HG03025 (cell line): ENCODE measurements around the gene FAAP100.

Source experiments
- ATAC-seq: cut with Tn5 transposase; IDR thresholded peaks from one replicate; pipeline ENCODE4 v1.9.1; 2021; ENCODE audit warnings: mild to moderate bottlenecking, moderate library complexity; ENCODE audit not compliant: unreplicated experiment, low FRiP score

Gene FAAP100

DNA sequence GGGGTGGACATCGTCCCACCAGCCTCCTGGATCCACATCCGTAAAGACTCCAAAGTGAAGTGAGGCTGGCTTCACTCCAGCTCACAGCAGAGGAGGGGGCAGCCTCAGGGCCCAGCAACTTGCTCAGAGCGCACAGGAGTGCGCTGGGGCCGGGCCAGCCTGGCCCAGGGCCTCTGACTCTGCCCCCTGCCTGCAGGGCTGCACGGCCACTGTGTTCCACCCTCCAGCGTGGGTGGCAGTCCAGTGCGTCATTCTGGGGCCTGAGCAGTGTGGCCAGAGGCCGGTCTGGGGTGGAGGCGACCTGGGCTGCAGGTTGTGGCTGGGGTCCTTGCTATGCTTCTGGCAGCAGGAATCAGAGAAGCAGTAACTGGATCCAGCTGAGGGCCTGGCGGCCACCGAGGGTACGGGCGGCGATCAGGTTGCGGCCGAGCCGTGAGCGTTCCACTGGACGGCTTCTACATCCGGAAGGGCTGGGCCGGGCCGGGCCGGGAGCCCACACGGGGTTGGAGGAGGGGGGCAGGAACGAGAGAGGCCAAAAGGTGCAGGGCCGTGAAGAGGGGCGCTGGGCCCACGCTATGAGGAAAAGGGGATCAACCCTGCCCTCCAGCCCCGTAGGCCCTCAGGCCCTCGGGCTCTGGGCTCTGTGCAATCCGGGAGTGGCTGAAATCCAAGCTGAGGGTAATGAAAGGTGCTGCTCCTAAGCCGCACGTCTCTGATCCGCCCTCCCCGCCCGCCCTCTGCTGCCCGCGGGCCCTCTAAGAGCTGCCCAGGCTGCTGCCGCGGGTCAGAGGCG is 24.4 kb downstream of the FAAP100 start, which contains the start of gene FSCN2:
TSS of gene FSCN2 (plus strand) at position 787 of the 793 bp plus-strand sequence. CDS start 155 bp downstream, outside the sequence.
- ATAC-seq, result no peak

DNA sequence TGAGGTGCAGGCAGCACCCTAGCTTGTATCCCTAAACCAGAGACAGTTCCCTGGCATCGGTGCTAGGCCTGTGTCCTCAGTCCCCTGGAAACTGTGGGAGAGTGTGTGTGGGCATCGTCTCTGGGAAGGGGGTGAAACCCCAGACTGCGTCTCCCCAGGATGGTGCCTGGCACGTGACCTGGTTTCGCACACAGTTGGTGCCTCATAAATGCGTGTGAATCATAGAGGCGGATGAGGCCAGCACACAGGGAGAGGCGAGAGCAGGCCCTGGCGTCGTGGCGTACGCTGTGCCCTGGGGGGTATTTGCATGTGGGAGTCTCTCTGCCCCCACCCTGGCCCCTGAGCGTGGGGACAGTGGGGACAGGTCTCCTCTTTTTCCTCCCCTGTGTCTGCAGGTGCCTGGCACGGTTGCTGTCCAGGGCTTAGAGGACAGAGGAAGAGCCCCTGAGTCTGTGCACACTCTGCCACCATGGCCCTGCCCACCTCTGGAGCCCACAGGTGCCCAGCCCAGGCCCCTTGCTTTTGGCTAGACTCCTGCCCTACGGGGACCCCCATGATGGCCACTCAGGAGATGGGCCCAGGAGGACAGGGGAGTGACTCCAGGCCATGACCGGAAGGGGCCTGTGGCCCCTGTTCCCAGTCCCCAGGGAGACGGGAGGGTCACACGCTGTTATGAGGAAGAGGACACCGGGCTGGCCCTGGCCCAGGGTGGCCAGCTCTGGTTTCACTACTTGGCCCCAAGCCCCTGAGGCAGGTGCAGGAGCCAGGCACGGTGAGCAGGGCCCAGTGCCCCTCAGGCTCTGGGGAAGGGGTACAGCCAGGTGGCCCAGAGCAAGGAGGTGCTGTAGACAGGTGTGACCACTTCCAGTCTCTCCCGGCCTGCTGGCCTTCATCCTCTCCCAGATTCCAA is 25.2 kb downstream of the FAAP100 start:
- ATAC-seq, result no peak

DNA sequence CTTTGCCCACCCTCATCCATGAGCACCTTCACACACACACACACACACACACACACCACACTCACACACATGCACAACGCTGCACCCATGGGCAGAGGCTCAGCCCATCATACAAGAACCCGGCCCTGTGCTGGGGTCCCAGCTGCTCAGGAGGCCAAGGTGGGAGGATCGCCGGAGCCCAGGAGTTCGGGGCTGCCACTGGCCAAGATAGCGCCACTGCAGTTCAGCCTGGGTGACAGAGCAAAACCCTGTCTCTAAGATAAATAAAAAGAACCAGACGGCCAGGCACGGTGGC is 27.3 kb downstream of the FAAP100 start:
- no peak for ATAC-seq

DNA sequence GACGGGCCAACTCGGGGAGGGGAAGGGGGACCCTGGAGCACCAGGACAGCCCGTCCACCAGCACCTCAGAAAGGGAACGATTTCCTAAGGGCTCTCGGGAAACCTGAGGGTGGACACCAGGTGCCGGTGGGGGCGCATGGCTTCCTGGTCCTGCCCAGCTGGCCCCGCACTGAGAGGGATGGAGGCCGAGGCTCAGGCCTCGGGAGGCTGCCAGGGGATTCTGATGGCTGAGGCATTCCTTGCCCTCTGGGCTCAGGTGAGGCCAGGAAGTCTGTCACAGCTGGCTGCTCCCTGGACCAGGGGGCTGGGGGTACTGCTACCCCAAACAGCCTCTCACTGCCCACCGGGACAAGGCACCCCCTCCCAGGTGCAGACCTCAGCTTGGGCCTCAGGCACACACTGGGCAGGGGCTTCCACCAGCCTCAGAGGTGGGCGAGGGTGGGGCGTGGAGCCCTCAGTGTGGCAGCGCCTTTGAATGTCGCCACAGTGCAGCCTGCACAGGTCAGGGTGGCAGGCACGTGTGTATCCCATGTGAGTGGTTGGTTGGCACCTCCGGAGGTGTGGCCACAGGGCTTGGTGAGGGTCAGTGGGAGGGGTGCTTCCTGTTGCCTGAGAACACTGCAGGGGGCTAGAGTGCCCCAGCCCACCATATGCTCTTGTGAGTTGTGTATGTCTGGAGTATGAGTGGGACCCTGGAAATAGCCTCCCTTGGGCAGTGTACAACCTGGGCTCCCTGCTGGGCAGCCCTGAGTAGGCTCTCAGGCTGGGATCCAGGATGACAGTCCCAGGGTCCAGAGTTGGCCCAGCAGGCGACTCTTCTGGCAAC is 27.9 kb downstream of the FAAP100 start:
- no peak for ATAC-seq

DNA sequence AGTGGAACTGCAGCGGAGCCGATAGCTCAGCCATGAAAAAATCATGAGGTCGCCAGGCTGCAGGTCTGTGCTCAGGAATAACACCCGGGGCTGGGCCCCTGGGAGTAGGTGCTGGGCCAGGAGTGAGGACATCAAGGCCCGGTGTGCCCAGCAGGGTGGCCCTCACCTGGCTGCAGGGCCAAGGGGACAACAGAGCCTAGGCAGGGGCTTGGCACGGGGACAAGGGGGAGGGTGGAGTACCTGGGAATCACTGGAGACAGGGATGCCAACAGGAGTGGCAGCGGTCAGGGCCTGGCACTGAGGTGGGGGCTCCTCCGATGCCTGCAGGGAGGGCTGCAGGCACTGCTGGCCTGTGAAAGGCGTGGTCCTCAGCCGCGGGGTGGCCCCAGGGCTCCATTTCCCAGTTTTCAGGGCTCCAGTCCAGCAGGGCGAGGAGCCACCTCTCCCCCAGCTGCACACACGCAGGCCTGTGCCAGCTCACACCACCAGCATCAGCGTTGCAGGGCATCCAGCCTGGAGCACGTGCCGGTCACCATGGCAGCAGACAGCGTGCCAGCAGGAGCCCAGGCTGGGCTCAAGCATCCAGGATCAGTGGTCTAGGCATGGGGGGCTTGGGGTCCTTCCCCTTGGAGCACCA is 28.6 kb downstream of the FAAP100 start:
- no peak for ATAC-seq

DNA sequence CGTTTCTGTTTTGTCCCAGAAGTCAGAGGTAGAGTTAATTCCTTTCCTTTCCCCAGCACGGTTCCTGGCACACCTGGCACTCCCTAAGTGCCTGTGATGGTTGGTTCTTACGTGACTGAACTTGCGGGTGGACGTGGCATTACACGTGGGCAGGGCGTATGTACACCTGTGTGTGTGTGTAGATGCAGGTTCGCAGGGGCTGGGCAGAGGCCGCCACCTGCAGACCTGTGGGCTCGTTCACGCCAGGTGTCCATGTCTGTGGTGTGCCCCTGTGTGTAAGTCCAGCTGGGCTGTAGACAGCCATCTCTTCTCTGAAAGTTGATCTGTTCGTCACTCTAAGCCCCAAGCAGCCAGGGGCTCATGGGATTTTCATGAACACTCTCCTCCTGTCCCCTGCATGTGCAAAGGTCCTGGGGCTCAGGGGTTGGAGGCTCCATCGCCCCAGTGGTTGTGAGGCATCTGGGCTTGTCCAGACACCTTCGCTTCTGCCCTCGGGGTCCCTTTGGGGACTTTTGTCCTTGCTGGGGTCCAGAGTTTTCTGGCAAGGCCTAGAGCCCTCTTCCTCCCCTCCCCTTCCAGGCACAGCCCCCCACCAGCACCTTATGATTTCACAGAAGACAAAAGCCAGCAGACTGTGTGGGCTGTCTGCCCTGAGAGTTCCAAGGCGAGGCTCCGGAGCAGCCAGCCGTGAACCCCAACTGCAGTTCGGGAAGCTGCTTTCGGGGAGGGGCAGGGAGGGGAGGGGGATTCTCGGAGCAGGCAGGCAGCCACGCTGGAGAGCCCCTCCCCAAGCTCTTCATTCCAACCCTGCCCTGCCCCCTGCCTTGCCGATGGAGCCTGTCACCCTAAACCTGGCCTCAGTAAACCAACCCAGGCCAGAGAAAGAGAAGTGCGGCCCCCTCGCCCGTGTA is 29.4 kb downstream of the FAAP100 start:
- ATAC-seq, result no peak

DNA sequence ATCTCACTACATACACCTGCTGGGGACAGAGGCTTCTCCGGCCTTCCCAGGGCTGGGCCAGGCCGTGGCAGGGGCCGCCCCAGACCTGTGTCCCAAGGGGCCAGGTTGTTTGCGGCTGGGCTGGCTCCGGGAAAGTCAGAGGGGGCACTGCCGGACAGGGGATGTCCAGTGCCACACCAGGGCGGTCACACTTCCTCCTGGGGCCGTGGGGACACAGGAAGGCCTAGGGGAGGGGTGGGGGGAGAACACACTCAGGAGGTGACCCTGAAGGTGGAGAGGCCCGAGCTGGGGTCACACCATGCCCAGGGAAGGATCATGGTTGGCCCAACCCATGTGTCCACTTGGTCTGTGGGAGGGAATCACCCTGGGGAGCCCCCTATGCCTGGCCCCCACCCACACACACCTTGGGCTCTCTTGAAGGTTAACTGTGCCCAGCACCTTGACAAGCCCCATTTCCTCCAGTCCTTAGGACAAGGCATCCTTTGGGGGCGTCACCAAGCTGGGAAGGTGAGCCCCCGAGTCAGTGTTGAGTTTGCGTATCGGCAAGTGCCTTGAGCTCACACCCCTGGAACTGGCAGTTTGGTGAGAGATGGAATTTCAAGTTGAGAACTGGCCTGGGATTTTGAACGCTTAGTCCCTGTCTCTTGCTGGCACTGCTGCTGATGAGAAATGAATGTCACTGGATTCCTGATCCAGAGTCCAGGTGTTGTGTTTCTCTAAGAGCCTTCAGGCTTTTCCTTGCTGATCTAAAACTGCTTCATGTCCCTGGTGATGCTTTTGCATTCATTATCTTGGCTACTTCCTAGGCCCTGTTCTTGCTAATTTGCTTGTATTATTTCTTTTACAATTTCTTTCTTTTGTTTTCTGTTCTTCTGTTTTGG is 31.9 kb downstream of the FAAP100 start:
- no peak for ATAC-seq

DNA sequence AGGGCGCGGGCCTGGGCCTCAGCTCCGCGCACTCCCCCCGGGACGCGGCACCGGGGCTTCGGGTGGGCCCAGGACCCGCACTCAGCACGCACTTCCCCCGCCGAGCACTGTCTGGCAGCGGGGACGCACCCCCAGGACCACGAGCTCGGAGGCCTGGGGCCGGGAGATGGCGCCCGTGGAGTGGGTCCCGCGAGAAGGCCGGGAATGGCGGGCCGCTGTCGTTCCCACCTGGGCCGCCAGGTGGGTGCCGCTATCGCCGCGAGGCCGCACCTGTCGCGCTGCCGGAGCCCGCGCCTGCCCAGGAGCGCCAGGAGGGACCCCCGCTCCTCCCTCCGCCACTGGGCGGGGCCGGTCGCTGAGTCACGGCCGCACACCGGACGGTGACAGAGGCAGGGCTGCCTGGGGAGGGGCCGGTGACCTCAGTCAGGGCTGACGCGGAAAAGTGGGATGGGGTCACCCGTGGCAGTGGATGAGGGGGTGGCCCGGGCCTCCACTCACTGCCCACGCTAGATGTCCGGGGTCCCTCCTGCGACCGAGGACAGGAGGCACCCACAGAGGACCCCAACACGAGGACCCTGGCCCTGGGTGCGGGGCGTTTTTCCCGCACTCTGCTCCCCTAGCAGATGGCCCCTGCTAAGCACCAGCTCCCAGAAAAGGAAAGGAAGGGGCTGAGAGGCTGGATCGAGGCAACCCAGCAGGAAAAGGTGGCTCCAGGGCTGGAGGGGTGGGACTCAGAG is 32.7 kb downstream of the FAAP100 start:
- no peak for ATAC-seq

DNA sequence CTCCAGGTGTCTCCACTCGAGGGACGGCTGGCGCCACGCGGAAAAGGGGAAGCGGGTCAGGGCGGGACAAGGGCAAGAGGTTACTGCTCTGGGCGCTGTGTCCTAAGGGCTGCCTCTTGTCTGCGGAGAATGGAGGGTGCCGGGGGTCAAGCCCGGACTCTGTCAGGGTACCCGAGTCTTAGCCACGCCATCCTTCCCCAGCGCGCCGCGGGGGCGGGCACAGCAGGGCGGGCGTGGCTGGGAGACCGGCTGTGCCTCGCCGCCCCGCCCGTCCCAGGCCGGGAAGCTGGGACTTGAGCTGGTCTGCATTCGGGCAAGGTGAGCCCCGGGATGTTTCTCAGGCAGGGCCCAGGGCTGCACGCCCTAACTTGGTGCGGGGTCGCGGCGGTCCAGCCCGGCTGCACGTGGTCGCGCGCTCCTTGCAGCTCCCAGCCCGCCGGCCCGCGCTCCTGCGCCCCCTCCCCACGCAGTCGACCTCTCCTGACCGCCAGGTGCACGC is 33.3 kb downstream of the FAAP100 start:
- no peak for ATAC-seq

DNA sequence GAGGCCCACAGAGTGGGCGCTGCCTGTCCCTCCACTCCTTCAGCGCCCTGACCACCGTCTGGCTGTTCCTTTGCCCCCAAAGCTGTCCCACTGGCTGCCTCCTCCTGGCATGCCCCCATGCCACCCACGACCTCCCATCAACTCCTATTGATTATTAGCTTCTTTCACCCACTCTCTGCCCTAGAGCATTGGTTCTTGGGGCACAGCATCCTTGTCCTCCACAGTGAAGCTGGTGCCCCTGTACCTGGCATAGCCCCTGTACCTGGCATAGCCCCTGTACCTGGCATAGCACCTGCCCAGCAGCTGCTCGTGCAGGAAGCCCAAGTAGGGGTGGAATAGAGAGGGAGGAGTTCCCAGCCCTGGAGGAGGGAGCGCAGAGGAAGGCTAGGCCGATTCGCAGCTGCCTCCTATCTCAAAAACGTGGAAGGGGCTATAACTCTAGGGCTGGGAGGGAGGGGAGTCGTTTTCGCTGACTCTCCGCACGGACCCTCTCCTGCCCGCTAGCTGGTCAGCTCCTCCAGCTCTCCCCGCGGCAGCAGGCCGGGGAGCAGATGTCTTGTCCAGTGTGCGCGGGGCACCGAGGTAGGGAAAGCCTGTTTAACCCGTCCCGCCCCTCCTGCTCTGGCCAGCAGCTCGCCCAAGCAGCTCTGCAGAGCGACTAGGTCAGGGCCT is 33.9 kb downstream of the FAAP100 start:
- ATAC-seq, result no peak

DNA sequence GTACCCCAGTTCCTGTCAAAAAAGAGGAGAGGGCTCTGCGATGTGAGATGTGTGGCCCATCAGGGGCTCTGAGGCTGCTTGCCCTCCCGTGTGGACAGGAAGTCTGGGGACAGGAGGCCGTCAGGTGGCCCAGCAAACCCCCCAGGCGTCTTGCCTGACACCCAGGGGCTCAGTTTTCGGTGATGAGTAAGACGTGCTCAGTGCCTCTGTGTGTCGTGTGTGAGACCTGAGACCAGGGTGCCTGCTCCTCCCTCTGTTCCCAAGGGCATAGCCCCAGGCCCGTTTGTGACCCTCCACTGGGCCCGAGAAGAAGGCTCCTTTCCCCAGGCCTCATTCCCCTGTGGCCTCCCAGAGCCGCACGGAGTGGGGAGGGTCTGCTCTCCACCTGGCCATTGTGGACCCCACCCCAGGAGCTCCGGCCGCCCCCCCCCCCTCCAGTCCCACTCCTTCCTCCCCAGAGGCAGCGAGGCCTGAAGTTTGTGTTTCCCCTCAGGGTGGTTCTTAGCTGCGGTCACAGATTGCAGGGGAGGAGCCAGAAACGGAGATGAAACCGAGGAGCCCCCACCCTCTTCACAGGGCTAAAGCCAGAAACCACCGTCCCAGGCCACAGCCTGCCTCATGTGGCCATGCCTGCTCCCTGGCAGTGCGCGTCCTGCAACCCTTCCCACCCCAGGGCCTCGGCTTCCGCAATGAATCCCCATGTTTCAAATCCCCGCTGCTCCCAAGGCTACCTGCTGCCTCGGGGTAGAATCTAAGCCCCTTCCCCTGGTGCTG is 34.6 kb downstream of the FAAP100 start:
- ATAC-seq, result no peak

DNA sequence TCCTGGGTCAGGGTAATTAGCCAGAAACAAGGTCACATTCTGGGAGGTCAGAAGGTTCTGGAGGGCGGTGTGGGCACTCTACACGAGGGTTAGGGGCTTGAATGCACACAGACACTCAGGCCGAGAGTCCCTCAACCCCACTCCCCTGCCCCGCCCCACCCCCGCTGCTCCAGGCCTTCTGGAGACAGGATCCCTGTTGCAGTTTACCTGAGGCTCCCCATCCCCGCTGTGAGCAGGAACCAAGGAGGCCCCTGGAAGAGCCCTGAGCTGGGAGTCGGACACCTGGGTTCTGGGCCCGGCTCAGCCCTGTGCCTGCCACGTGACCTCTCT is 35.2 kb downstream of the FAAP100 start:
- no peak for ATAC-seq

DNA sequence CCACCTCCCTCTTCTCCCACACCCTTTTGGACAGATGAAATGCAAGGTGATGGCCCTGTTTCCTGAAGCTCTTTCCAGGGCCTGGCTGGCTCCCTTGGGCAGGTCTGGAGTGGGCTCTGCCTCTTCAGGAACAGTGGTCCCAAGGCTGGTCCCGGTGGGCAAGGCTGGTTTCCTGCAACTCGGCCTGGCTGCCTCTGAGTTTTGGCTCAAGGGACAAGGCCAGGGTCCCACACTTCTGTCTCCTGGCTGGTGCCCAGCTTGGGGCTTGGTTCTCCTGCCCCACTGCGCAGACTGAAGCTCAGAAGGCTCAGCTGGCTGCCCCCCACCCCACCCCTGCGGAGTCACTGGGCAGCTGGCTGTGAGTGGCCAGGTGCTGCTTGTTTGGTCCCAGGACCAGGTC is 35.7 kb downstream of the FAAP100 start:
- no peak for ATAC-seq

DNA sequence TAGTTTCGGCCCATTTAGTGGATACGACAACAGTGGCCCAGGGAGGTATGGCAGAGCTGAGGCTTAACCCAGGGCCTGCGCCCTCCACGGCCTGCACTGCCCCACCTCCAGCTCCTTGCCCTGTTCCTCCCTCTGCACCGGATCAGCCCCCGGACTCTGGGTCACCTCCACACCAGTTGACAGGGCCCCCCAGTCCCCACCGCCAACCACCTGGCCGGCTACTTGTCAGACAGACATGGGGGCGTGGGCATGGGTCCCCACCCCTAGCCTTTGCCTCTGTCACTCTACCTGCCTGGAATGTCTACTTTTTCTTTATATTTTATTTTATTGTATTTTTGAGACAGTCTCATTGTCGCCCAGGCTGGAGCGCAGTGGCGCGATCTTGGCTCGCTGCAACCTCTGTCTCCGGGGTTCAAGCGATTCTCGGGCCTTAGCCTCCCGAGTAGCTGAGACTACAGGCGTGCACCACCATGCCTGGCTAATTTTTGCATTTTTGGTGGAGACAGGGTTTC is 36.6 kb downstream of the FAAP100 start:
- no peak for ATAC-seq

DNA sequence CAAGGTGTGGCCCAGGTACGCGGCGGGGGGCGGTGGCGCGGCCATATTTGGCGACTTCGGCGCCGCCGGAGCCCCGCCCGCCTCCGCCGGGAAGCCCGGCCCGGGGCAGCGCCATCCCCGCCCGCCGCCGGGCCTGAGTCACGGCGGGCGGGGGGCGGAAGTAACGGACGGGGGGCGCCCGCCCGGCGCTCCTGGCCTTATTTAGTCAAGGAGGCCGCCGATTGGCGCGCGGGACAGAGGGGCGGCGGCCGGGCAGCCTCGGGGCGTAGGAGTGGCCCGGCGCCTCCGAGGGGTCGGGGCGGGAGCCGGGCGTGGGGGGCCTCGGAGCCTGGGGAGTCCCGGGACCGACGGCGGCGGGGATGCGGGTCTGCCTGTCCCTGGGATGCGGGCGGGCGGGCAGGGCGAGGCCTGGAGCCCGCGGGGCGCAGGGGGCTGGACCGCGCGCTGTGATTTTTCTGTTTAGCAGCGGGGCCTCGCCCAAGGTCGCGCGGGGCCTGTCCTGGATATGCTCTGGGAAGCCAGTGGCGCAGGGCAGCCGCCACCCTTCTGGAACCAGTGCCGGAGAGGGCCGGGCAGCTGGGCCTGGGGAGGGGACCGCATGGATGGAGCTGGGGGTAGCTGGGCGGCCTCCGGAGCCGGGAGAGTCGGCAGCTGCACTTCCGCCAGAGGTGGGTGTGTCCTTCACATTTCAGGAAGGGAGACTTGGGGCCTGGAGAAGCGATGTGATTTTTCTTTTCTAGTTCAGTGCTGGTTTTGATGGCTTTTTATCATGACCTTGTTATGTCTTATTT is 37.2 kb downstream of the FAAP100 start:
- no peak for ATAC-seq

DNA sequence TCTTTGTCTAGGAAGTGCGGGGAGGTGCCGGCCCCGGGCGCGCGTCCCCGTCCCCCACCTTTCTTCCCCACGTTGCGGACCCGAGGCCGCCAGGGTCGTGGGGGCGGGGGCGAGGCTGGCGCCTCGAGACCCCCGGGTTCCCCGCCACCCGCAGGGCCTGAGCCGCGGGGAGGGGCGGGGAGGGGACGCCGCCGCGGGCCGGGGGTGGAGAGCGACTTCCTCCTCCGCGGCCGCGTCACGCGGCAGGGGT is 37.7 kb downstream of the FAAP100 start:
- no peak for ATAC-seq
